ENCODE results near the gene MRPL24.
A peak's percentile ranks its signal among the peaks of the same experiment; 100 is the strongest.

The MRPL24 gene

GRCh38 chr1:156709757-156710489 lies 31.0 kb downstream of the MRPL24 start:
- no peak for DNase-seq

- DNase-seq, result no peak
Measured at GRCh38 chr1:156709031-156709430, 31.9 kb downstream of the MRPL24 start.

GRCh38 chr1:156708218-156708661 lies 32.6 kb downstream of the MRPL24 start:
- no peak for DNase-seq

- no peak for DNase-seq
Measured at GRCh38 chr1:156707417-156708217, 33.3 kb downstream of the MRPL24 start.

GRCh38 chr1:156706657-156707416 lies 34.1 kb downstream of the MRPL24 start:
- DNase-seq, result peak; percentile 42

- DNase-seq, result peak; percentile 79
Measured at GRCh38 chr1:156705918-156706656, 34.8 kb downstream of the MRPL24 start.

- peak; percentile 49 for DNase-seq
Measured at GRCh38 chr1:156705321-156705917, 35.5 kb downstream of the MRPL24 start, which contains the start of gene CRABP2. Gene CRABP2 (minus strand): TSS chr1:156705583. CDS start chr1:156705446, 137 bp downstream.

- DNase-seq, result peak; percentile 49
Measured at GRCh38 chr1:156704930-156705320, 36.0 kb downstream of the MRPL24 start.

- no peak for DNase-seq
Measured at GRCh38 chr1:156704166-156704711, 36.6 kb downstream of the MRPL24 start.

GRCh38 chr1:156703741-156704140 lies 37.1 kb downstream of the MRPL24 start:
- DNase-seq, result no peak

GRCh38 chr1:156703336-156703735 lies 37.6 kb downstream of the MRPL24 start:
- DNase-seq, result no peak

GRCh38 chr1:156700736-156701531 lies 40.0 kb downstream of the MRPL24 start:
- DNase-seq, result no peak

GRCh38 chr1:156698995-156699394 lies 41.9 kb downstream of the MRPL24 start:
- DNase-seq, result no peak

GRCh38 chr1:156697481-156697880 lies 43.4 kb downstream of the MRPL24 start:
- DNase-seq, result no peak

GRCh38 chr1:156696755-156697154 lies 44.1 kb downstream of the MRPL24 start:
- DNase-seq, result no peak

GRCh38 chr1:156694690-156694962 lies 46.3 kb downstream of the MRPL24 start:
- no peak for DNase-seq

GRCh38 chr1:156693848-156694689 lies 46.8 kb downstream of the MRPL24 start:
- DNase-seq, result no peak

- DNase-seq, result no peak
Measured at GRCh38 chr1:156692925-156693847, 47.7 kb downstream of the MRPL24 start.

GRCh38 chr1:156692441-156692924 lies 48.4 kb downstream of the MRPL24 start:
- no peak for DNase-seq
